ENCODE data around the gene CFLAR.
"Not testable (repeated sequence)": the region's sequence is repeated elsewhere in the genome, so short reads cannot be mapped to it uniquely, and the experiment has no call there.

Gene CFLAR

DNA sequence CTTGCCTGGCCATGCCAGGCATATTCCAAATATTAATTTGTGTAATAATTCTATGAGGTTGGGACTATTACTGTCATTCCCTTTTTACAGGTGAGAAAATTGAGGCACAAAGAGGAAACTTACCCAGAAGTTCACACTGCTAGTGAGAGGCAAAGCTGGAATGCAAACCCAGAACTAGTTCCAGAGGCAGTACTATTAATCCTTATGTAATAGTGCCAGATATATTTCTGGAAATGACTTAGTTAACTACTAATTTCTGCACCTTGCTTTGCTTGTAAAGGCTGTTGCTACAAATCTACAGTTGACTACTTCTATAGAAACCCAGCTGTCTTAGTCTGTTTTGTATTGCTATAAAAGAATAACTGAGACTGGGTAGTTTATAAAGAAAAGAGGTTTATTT, 5.3 kb upstream of the CFLAR start:
- no peak for DNase-seq (ENCODE audit: low spot score)
- TF ChIP-seq, protein P1, sequence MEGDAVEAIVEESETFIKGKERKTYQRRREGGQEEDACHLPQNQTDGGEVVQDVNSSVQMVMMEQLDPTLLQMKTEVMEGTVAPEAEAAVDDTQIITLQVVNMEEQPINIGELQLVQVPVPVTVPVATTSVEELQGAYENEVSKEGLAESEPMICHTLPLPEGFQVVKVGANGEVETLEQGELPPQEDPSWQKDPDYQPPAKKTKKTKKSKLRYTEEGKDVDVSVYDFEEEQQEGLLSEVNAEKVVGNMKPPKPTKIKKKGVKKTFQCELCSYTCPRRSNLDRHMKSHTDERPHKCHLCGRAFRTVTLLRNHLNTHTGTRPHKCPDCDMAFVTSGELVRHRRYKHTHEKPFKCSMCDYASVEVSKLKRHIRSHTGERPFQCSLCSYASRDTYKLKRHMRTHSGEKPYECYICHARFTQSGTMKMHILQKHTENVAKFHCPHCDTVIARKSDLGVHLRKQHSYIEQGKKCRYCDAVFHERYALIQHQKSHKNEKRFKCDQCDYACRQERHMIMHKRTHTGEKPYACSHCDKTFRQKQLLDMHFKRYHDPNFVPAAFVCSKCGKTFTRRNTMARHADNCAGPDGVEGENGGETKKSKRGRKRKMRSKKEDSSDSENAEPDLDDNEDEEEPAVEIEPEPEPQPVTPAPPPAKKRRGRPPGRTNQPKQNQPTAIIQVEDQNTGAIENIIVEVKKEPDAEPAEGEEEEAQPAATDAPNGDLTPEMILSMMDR (IDR thresholded peaks at IDR 0.05; ENCODE audit: extremely low read depth, missing control alignments): no peak

DNA sequence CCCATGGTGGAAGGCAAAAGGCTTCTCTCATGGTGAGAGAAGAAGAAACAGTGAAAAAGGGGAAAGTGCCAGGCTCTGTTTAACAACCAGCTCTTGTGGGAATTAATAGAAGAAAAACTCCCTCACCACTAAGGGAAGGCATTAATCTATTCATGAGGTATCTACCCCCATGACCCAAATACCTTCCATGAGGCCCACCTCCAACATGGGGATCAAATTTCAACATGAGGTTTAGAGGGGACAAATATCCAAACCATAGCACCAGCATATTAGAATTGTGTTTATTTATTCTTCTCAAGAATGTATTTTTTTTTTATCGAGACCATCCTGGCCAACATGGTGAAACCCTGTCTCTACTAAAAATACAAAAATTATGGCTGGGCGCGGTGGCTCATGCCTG, 4.9 kb upstream of the CFLAR start:
- DNase-seq (ENCODE audit: low spot score): no peak
- TF ChIP-seq, protein P1 (IDR thresholded peaks at IDR 0.05; ENCODE audit: extremely low read depth, missing control alignments): no peak

DNA sequence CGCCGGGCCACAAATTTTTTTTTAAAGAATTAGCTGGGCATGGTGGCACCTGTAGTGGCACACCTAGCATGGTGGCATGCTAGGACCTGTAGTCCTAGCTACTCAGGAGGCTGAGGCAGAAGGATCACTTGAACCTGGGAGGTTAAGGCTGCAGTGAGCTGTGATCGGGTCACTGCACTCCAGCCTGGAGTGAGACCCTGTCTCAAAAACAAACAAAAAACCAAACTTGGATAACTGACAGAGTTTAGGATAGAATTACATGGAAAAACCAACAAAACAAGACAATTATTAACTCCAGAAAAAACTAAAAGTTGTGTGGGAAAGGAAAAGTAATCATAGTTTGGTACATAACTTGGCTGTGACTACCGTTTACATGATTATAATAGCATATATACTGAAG, 1.6 kb upstream of the CFLAR start:
- no peak for DNase-seq (ENCODE audit: low spot score)
- TF ChIP-seq, protein P1 (IDR thresholded peaks at IDR 0.05; ENCODE audit: extremely low read depth, missing control alignments): no peak

DNA sequence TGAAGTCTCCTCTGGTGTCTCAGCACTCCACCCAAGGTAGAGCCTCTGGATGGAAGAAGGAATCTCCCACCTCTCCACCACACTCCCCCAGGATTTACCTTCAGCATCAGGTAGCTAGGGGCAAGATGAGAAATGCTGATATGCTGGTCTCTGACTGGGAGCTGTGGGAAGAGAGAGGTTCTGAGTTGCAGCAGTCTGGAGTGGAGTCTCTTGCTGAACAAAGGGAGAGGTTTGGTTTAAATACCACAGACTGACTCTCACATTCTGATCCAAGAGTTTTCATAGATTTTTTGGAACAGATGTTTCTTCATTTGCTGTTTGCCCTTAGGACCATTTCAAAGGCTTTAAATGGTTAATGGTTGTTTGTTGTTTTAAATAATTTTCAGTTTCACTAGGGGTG, 1.1 kb upstream of the CFLAR start:
- TF ChIP-seq, protein P1 (IDR thresholded peaks at IDR 0.05; ENCODE audit: extremely low read depth, missing control alignments): no peak
- DNase-seq (ENCODE audit: low spot score): no peak

DNA sequence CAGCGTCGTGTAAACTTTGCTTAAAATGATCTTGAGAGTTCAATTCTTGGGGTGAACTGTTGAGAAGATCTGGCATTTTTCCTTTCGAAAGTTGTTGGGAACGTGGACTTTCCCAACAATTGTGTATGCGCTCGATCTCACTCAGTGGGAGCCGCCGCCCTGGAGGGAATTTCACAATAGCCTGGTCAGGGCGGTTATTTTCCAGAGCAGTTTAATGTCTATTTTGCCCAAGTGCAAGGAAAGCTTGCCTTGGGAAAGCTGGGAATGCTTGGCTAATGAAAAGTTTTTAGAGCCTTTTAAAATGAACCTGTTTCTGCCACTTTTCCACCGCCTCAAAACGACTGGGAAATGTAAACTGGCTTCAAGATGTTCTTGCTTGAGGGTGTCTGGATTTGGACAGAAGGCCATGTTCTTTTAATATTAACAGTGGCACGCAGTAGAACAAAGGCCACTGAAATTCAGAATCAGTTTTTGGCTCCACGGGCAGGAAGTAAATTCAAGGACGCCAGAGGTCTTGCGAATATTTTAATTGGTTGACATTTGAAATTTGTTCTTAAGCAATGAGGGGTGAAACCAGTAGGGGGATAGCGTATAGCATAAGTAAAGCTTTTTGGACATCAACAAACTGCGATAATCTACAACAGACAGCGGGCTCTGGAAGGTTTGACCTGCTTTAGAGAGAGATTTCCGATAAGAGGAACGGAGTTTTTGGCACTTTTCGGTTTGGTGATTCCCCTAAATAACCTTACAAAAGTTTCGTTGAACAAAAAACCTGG, 1.2 kb downstream of the CFLAR start:
- peak; percentile 72 for DNase-seq (ENCODE audit: low spot score)
- TF ChIP-seq, protein P1 (IDR thresholded peaks at IDR 0.05; ENCODE audit: extremely low read depth, missing control alignments): peak; percentile 8

DNA sequence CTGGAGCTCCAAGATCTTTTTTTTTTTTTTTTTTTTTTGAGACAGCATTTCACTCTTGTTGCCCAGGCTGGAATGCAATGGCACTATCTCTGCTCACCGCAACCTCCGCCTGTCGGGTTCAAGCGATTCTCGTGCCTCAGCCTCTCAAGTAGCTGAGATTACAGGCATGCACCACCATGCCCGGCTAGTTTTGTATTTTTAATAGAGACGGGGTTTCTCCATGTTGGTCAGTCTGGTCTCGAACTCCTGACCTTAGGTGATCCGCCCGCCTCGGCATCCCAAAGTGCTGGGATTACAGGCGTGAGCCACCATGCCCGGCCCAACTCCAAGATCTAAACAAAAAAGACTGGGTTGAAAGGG, 1.8 kb downstream of the CFLAR start:
- DNase-seq (ENCODE audit: low spot score): not testable (repeated sequence)

DNA sequence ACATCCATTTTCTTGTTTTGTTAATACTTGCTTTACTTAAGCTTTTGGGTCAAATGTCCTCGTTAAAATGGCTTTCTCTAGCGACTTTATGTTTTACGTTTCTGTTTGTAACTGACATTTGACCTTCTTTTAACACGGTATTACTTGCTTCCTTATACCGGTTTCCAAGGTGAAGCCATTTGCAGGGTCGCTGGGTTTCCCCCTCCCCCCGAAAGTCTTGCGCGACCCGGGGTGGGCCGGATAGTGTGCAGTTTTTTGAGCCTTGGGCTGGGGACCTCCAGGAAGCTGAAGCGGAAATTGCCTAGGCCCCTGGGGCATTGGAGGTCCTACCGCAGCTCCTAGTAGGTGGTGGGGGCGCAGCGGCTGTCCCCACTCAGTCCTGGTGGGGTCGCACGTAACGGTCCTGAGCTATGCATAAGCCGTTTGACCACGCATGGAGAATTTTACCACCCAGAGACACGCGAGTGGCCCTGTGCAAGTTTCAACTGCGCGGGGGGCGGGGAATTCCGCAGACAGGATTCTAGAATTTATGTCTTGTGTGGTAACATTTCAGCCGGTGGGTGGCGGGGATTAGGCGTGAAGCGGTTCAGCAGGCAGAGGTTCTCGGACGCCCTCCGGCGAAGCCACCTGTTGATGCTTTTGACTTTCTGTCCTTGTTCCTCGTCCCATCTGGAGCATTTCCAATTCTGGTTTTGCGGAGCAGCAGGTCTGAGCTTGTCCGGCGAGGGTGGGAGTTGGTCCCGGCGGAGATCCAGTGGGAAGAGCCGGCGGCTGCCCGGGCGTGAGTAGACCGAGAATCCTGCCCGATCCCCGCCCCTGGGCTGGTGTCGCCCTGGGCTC, 2.4 kb downstream of the CFLAR start:
- TF ChIP-seq, protein P1 (IDR thresholded peaks at IDR 0.05; ENCODE audit: extremely low read depth, missing control alignments): peak; percentile 4
- DNase-seq (ENCODE audit: low spot score): peak; percentile 73
